HepG2 (cell line): Measurements from ENCODE around the gene OSBPL9. TPM values are rescaled to one million over a fixed set of nuclear protein-coding genes. Genes with fewer than 3 reads are reported as not detected.
A peak's percentile ranks its signal among the peaks of the same experiment; 100 is the strongest.

Experiments
- ATAC-seq: fragments of 200-7000 bp; cut with Tn5 transposase; 3 replicates; pipeline ENCODE4 v1.9.1; 2020; ENCODE audit warnings: mild to moderate bottlenecking, moderate library complexity
- BruUV-seq: library from RNA; stranded (reverse); fragments of 400-500 nt; replicated peaks from 2 replicates; lab custom pipeline; 2021; lab: Mats Ljungman, UMichigan
- CTCF ChIA-PET: fragments of 300-600 bp; formaldehyde crosslinking; extraction: SDS; loops from one replicate; lab custom pipeline; 2021; ENCODE audit warnings: low total read pairs, inconsistent platforms, low intra/inter-chr PET ratio; lab: Yijun Ruan, JAX
- POLR2A ChIA-PET: fragments of 350-600 bp; sonication (Branson Sonifier 250); formaldehyde crosslinking; loops from one replicate; lab custom pipeline; 2020; ENCODE audit warnings: antibody characterized with exemption, inconsistent platforms; lab: Yijun Ruan, JAX
- DNase-seq: peaks from one replicate; pipeline ENCODE4 v3.0.0-alpha.2; 2015; ENCODE audit warnings: low spot score
- FAIRE-seq: peaks from 3 replicates; lab custom pipeline; 2011; peaks lifted over from hg19 to GRCh38; lab: Jason Lieb, UNC
- H2AFZ ChIP-seq: one replicate; pipeline ENCODE4 v1.6.1; 2011; ENCODE audit warnings: low read length, inconsistent platforms
- H3K27ac ChIP-seq: fragments of 300-600 bp; 3 replicates; pipeline ENCODE4 v1.8.0; 2011; ENCODE audit warnings: mixed run types, mild to moderate bottlenecking, mixed read lengths, low read length, inconsistent platforms; ENCODE audit not compliant: insufficient read depth; ENCODE audit errors: extremely low read length
- H3K27me3 ChIP-seq, 2 experiments: fragments of 200-600 bp in 1 of 2; 2 replicates in 1 of 2; 3 replicates in 1 of 2; pipeline versions ENCODE4 v1.6.0 to v1.8.0; 2011; ENCODE audit warnings: low read length in 2 of 2, mild to moderate bottlenecking in 2 of 2, moderate library complexity in 2 of 2, inconsistent platforms in 1 of 2; ENCODE audit not compliant: insufficient read depth in 2 of 2, control insufficient read depth in 1 of 2
- H3K36me3 ChIP-seq, 2 experiments: fragments of 200-600 bp in 1 of 2; replicated peaks in 1 of 2; 2 replicates in 1 of 2; 3 replicates in 1 of 2; pipeline versions ENCODE4 v1.5.1 to v1.8.0; 2011; ENCODE audit warnings: low read length in 2 of 2, inconsistent platforms in 1 of 2; ENCODE audit not compliant: insufficient read depth in 2 of 2, control insufficient read depth in 1 of 2
- H3K4me1 ChIP-seq: 2 replicates; pipeline ENCODE4 v1.5.1; 2012; ENCODE audit warnings: low read length, inconsistent platforms; ENCODE audit not compliant: insufficient read depth
- H3K4me2 ChIP-seq: 2 replicates; pipeline ENCODE4 v1.6.0; 2011; ENCODE audit warnings: low read depth, low read length, inconsistent platforms
- H3K4me3 ChIP-seq, 3 experiments: fragments of 200-600 bp in 1 of 3; sonication (generic), shearing (Covaris generic) in 1 of 3; replicated peaks in 1 of 3; 2 replicates each; pipeline ENCODE4 v1.5.1; 2011 to 2016; ENCODE audit warnings: low read length in 3 of 3, inconsistent platforms in 2 of 3, low read depth in 2 of 3, mild to moderate bottlenecking in 2 of 3, control low read depth in 1 of 3, mixed read lengths in 1 of 3; ENCODE audit not compliant: insufficient read depth in 1 of 3
- H3K79me2 ChIP-seq: one replicate; pipeline ENCODE4 v1.6.1; 2011; ENCODE audit warnings: low read length, inconsistent platforms; ENCODE audit not compliant: insufficient read depth
- H3K9ac ChIP-seq: 2 replicates; pipeline ENCODE4 v1.6.0; 2011; ENCODE audit warnings: mild to moderate bottlenecking, low read depth, low read length, inconsistent platforms; ENCODE audit not compliant: insufficient read depth
- H3K9me3 ChIP-seq: 2 replicates; pipeline ENCODE4 v1.5.1; 2012; ENCODE audit warnings: mild to moderate bottlenecking, low read length
- H4K20me1 ChIP-seq: 2 replicates; pipeline ENCODE4 v1.6.0; 2011; ENCODE audit warnings: inconsistent platforms, mild to moderate bottlenecking, low read length, moderate library complexity; ENCODE audit not compliant: insufficient read depth
- ATF4 ChIP-seq, 2 experiments: fragments of 450-650 bp in 1 of 2; sonication (generic) in 1 of 2; formaldehyde crosslinking; IDR thresholded peaks; 2 replicates each; pipeline versions ENCODE4 v1.5.0 to v1.8.0; 2020 to 2022; ENCODE audit warnings: mild to moderate bottlenecking in 1 of 2, missing genetic modification reagents in 1 of 2
- BCLAF1 ChIP-seq: fragments of 450-650 bp; IDR thresholded peaks from 2 replicates; pipeline ENCODE4 v1.6.1; 2017; ENCODE audit warnings: mild to moderate bottlenecking
- CENPT ChIP-seq: sonication (generic); formaldehyde crosslinking; IDR thresholded peaks from 2 replicates; pipeline ENCODE4 v1.8.0; 2022; ENCODE audit warnings: low read depth, mild to moderate bottlenecking, moderate library complexity, missing genetic modification reagents
- CHD2 ChIP-seq: IDR thresholded peaks from 2 replicates; pipeline ENCODE4 v1.6.1; 2011; ENCODE audit warnings: low read depth, low read length, improper control_type of control experiment
- DMAP1 ChIP-seq: IDR thresholded peaks from 2 replicates; pipeline ENCODE4 v1.6.1; 2016
- HCFC1 ChIP-seq: fragments of 150-350 bp; IDR thresholded peaks from 2 replicates; pipeline ENCODE4 v1.6.1; 2014; ENCODE audit warnings: low read depth, low read length
- RXRA ChIP-seq: sonication (generic); formaldehyde crosslinking; IDR thresholded peaks from 2 replicates; pipeline ENCODE4 v1.5.1; 2020; ENCODE audit warnings: missing genetic modification reagents
- TP53 ChIP-seq: sonication (generic); formaldehyde crosslinking; conservative IDR thresholded peaks from 2 replicates; pipeline ENCODE4 v1.4.0; 2020; ENCODE audit warnings: missing genetic modification reagents
- ZNF710 ChIP-seq: sonication (generic); formaldehyde crosslinking; IDR thresholded peaks from 2 replicates; pipeline ENCODE4 v1.5.0; 2020; ENCODE audit warnings: mild to moderate bottlenecking, missing genetic modification reagents, borderline replicate concordance
- in situ Hi-C: cut with HindIII; loops from 2 replicates; pipeline ENCODE4 v1.10.0; 2017; ENCODE audit warnings: low pct_unique_long_range_greater_than_20kb; ENCODE audit not compliant: extremely low pct_ligation_motif_present
- intact Hi-C: fragments of 100-400 bp; cut with micrococcal nuclease; formaldehyde crosslinking; loops from one replicate; pipeline ENCODE4 v1.10.0; 2022; ENCODE audit not compliant: unreplicated experiment
- polyA plus RNA-seq, 8 experiments: library from polyadenylated mRNA; depleted of rRNA in 3 of 8; stranded (reverse) in 7 of 8; unstranded in 1 of 8; fragments of >200 nt; fragmentation: Illumina TruSeq in 4 of 8; extraction: Trizol in 4 of 8; gene quantifications; 2 replicates each; pipeline versions ENCODE4 v1.2.1 to v1.2.3, GENCODE V29; 2011 to 2016; ENCODE audit warnings: low read depth in 4 of 8, missing spikeins in 1 of 8, mixed read lengths in 1 of 8; ENCODE audit not compliant: insufficient read depth in 1 of 8
- total RNA-seq, 5 experiments: library from RNA; depleted of rRNA; stranded (reverse); fragments of >200 nt; fragmentation: Illumina TruSeq; extraction: Trizol; gene quantifications; 2 replicates each; pipeline ENCODE4 v1.2.3, GENCODE V29; 2016; ENCODE audit warnings: low read depth in 1 of 5
- TF ChIP-seq, protein P1 (sequence below): sonication (generic); formaldehyde crosslinking; IDR thresholded peaks from 2 replicates; pipeline ENCODE4; 2020; ENCODE audit warnings: missing genetic modification reagents, mild to moderate bottlenecking, borderline replicate concordance
- TF ChIP-seq, protein P2 (sequence below): sonication (generic); formaldehyde crosslinking; IDR thresholded peaks from 2 replicates; pipeline ENCODE4 v1.9.0; 2021; ENCODE audit warnings: missing genetic modification reagents, mild to moderate bottlenecking, borderline replicate concordance

OSBPL9 gene
- total and polyA plus RNA-seq, 2 of the 13 experiments (the other 11 are each of a cell fraction or from before 2014, with no cell fraction given) = 83.6 to 142 TPM

- intact Hi-C loops = no loop called here
- TF ChIP-seq CENPT (CRISPR knock-in tag) (no peak), RXRA (CRISPR knock-in tag) (no peak), BCLAF1 (no peak), DMAP1 (CRISPR knock-in tag) (no peak), CHD2 (no peak), ATF4 (CRISPR knock-in tag; IDR thresholded peaks at IDR 0.05) (no peak), HCFC1 (no peak), TP53 (no peak), ZNF710 (CRISPR knock-in tag) (no peak)
- TF ChIP-seq, protein P1, sequence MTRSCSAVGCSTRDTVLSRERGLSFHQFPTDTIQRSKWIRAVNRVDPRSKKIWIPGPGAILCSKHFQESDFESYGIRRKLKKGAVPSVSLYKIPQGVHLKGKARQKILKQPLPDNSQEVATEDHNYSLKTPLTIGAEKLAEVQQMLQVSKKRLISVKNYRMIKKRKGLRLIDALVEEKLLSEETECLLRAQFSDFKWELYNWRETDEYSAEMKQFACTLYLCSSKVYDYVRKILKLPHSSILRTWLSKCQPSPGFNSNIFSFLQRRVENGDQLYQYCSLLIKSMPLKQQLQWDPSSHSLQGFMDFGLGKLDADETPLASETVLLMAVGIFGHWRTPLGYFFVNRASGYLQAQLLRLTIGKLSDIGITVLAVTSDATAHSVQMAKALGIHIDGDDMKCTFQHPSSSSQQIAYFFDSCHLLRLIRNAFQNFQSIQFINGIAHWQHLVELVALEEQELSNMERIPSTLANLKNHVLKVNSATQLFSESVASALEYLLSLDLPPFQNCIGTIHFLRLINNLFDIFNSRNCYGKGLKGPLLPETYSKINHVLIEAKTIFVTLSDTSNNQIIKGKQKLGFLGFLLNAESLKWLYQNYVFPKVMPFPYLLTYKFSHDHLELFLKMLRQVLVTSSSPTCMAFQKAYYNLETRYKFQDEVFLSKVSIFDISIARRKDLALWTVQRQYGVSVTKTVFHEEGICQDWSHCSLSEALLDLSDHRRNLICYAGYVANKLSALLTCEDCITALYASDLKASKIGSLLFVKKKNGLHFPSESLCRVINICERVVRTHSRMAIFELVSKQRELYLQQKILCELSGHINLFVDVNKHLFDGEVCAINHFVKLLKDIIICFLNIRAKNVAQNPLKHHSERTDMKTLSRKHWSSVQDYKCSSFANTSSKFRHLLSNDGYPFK (CRISPR knock-in tag) = no peak
- TF ChIP-seq, protein P2, sequence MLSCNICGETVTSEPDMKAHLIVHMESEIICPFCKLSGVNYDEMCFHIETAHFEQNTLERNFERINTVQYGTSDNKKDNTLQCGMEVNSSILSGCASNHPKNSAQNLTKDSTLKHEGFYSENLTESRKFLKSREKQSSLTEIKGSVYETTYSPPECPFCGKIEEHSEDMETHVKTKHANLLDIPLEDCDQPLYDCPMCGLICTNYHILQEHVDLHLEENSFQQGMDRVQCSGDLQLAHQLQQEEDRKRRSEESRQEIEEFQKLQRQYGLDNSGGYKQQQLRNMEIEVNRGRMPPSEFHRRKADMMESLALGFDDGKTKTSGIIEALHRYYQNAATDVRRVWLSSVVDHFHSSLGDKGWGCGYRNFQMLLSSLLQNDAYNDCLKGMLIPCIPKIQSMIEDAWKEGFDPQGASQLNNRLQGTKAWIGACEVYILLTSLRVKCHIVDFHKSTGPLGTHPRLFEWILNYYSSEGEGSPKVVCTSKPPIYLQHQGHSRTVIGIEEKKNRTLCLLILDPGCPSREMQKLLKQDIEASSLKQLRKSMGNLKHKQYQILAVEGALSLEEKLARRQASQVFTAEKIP (CRISPR knock-in tag) = no peak
These were observed 72.2 kb downstream of the OSBPL9 start for GRCh38 chr1:51689075-51689440.

More at GRCh38 chr1:51689075-51689440, 72.2 kb downstream of the OSBPL9 start:
- Histone ChIP-seq H3K4me1 (peaks cover 97% of the 10 kb centered on the region), H3K4me3 (no peak overlapping the region), H3K9me3 (no peaks in the 10 kb centered on the region), H3K4me2 (peak overlapping the region; percentile 53), H4K20me1 (no peaks in the 10 kb centered on the region), H2AFZ (no peak overlapping the region), H3K27ac (peak overlapping the region; percentile 99), H3K9ac (peak overlapping the region; percentile 75), H3K79me2 (peaks cover 10% of the 10 kb centered on the region), H3K36me3 (no peaks in the 10 kb centered on the region), H3K27me3 (no peaks in the 10 kb centered on the region)
- no peak for ATAC-seq
- in situ Hi-C loops = no loop called here
- BruUV-seq = no TSS peak
- CTCF ChIA-PET = no interaction called here
- DNase-seq = no peak
- POLR2A ChIA-PET = interaction anchor here (0.7 to 2.0 kb wide), 3 partner anchors 40 to 461 kb away, joined by 3 to 7 read pairs (median 3); no protein-coding TSS in a partner anchor
- FAIRE-seq = no peak
